Activated naive CD4-positive, alpha-beta T cell treated with anti-CD3 and anti-CD28 coated beads, Interleukin-2, amount 50 U/mL, for 72 hours (primary cell): ENCODE results near the gene IZUMO1R. TPM values are rescaled to one million over a fixed set of nuclear protein-coding genes. Genes with fewer than 3 reads are reported as not detected.
"Not testable (repeated sequence)": the region's sequence is repeated elsewhere in the genome, so short reads cannot be mapped to it uniquely, and the experiment has no call there.

Experiments used
- ATAC-seq, 2 donors: fragments of 150-1000 bp; cut with Tn5 transposase; 2 replicates each; pipeline ENCODE4 v1.10.0; 2021; ENCODE audit warnings: mild to moderate bottlenecking in 2 of 2, moderate library complexity in 2 of 2
- DNase-seq, 2 donors: peaks; one replicate each; pipeline ENCODE4 v3.0.0; 2021 to 2022; ENCODE audit warnings: low spot score in 2 of 2
- H3K27ac Mint-ChIP-seq, 2 donors: one replicate each; pipeline ENCODE4 v1.8.0; 2022; ENCODE audit warnings: mild to moderate bottlenecking in 2 of 2, mixed read lengths in 2 of 2
- H3K36me3 Mint-ChIP-seq, 2 donors: one replicate each; pipeline ENCODE4 v1.8.0; 2022; ENCODE audit warnings: mixed read lengths in 2 of 2
- H3K9me3 Mint-ChIP-seq, 2 donors: one replicate each; pipeline ENCODE4 v1.8.0; 2022; ENCODE audit warnings: mixed read lengths in 2 of 2
- total RNA-seq, 2 donors: library from RNA; stranded (reverse); gene quantifications; one replicate each; pipeline ENCODE4 v1.2.3, GENCODE V29; 2022

IZUMO1R gene
- not detected for total RNA-seq

- no peaks in the 10 kb centered on the region for H3K9me3 Mint-ChIP-seq
- no peak for ATAC-seq
- peak within 1 kb of the TSS in 1 of 2 donors; percentile 22 for H3K27ac Mint-ChIP-seq
- H3K36me3 Mint-ChIP-seq: no peaks in the 10 kb centered on the region
- no peak for DNase-seq
Measured at GRCh38 chr11:94303966-94304958, at the start of gene IZUMO1R. Gene IZUMO1R, plus strand, starts transcription at chr11:94304580. Its CDS starts 1,057 bp downstream, at chr11:94305637.

DNA sequence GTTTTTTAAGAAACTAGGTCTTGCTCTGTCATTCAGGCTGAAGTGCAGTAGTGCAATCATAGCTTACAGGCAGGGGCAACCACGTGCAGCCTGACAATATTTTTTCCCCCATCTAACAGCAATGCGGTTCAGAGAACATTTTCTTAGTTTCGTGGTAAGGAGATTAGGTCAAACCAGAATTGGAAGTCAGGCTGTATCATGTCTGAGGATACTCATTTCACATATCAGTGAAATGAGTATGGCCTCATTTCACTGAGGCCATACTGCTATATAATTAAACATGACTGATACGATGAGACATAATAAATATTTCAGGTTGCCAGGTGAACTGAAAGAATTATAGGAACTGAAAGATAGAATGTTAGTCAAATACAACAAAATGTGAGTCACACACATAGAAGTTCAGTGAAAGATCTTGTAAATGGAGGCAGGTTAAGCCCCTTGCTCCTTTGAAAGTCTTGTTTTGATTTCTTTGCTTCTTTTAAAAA, 32.5 kb upstream of the IZUMO1R start:
- Mint-ChIP-seq H3K36me3 (peaks cover 0 to 10% of the 10 kb centered on the region in 2 donors), H3K9me3 (peaks cover 14 to 27% of the 10 kb centered on the region in 2 donors), H3K27ac (no peak overlapping the region)
- no peak for DNase-seq
- peak; percentile 47 to 94 for ATAC-seq

DNA sequence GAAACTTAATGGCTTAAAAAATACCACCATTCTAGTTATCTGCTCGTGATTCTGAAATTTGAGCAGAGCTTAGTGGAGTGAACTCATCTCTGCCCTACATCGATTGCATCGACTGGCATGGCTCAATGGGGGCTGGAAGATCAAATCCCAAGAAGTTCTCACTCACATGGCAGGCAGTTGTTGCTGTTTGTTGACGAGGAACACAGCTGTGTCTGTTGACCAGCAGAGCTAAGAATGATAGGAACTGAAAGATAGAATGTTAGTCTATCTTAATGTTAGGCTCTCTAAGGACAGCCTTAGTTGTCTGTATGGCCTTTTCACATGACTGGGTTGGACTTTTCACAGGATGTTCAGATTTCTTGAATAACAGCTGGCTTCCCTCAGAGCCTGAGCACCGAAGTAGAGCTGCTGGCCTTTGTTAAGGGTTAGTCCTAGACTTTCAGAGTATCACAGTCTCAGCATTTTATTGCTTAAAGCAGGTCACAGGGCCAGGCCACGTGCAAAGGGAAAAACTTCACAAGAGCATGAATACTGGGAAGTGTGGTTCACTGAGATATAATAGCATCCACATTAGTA, 31.6 kb upstream of the IZUMO1R start:
- DNase-seq: no peak
- peaks cover 6 to 20% of the 10 kb centered on the region in 2 donors for H3K9me3 Mint-ChIP-seq

DNA sequence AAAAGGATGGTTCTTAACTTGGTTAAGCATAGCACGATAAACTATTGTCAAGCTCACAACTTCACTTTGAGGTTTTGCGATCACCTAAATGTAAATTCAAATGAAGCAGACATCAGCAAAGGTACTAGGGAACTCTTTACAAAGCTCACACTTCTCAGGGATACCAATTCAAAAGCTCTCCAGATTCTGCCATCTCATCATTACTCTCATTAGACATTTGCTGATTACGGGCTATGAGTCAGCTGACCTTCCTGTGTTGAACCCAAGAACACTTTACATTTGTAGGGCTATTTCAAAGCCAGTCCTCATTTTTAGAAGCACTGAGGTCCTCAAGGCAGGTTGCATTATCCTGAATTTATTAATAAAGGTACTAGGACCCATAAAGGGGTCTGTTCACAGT, 28.4 kb upstream of the IZUMO1R start:
- DNase-seq (no peak), ATAC-seq (no peak)
- H3K9me3 Mint-ChIP-seq: no peaks in the 10 kb centered on the region
- H3K36me3 Mint-ChIP-seq: no peaks in the 10 kb centered on the region
- no peak overlapping the region for H3K27ac Mint-ChIP-seq

More for the DNA sequence above, 31.6 kb upstream of the IZUMO1R start:
- Mint-ChIP-seq H3K27ac (no peak overlapping the region), H3K36me3 (peaks cover 0 to 2% of the 10 kb centered on the region in 2 donors)
- no peak for ATAC-seq

GRCh38 chr11:94276943-94277342, 27.4 kb upstream of the IZUMO1R start:
- DNase-seq (no peak), ATAC-seq (no peak)
- Mint-ChIP-seq H3K36me3 (no peaks in the 10 kb centered on the region), H3K27ac (no peak overlapping the region), H3K9me3 (no peaks in the 10 kb centered on the region)

DNA sequence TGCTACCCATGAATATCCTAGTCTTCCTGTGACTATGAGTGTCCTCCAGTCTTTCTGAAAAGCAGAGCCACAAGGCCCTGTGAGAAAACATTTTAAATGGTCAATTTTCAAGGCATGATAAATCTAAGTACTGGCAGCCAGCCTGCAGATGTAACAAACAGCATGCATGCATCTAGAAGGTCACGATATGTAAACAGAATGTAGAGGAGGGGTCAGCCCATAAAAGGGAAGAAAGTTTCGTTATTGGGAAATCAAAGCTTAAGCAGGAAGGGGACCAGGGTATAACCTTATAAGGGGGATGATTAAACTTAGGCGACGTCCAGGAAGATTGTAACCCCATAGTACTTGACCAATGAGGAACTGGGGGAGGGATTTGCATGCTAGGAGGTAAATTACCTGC, 26.2 kb upstream of the IZUMO1R start:
- DNase-seq: not testable (repeated sequence)

GRCh38 chr11:94279996-94280395, 24.4 kb upstream of the IZUMO1R start:
- Mint-ChIP-seq H3K27ac (no peak overlapping the region), H3K9me3 (no peaks in the 10 kb centered on the region), H3K36me3 (no peaks in the 10 kb centered on the region)
- DNase-seq (no peak), ATAC-seq (no peak)

More for the DNA sequence above, 26.2 kb upstream of the IZUMO1R start:
- not testable (repeated sequence) for H3K36me3 Mint-ChIP-seq, H3K27ac Mint-ChIP-seq, ATAC-seq, H3K9me3 Mint-ChIP-seq

- ATAC-seq: no peak
- Mint-ChIP-seq H3K27ac (no peak overlapping the region), H3K36me3 (peaks cover 0 to 2% of the 10 kb centered on the region in 2 donors)
Measured at GRCh38 chr11:94281324-94281723, 23.1 kb upstream of the IZUMO1R start.

GRCh38 chr11:94283678-94284077, 20.7 kb upstream of the IZUMO1R start:
- Mint-ChIP-seq H3K36me3 (peaks cover 0 to 4% of the 10 kb centered on the region in 2 donors), H3K9me3 (no peaks in the 10 kb centered on the region), H3K27ac (no peak overlapping the region)
- ATAC-seq (no peak), DNase-seq (no peak)

More at GRCh38 chr11:94281324-94281723, 23.1 kb upstream of the IZUMO1R start:
- no peaks in the 10 kb centered on the region for H3K9me3 Mint-ChIP-seq
- DNase-seq: no peak

DNA sequence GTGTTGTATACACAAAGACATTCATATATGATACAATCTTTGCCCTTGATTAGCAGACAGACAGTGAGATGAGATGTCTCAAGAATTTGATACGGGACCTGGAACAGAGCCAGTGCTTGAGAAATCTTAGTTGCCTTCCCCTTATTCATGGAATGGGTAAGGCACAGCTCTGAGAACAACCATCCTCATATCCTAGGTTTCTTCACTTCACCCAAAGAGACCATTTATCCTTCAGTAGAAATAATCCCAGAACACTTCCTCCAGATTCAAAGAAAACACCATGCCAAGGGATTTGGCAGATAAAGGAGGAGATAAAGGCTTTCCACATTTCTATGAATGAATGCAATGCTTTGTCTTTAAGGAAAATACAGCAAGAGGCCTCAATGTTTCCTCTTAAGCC, 8.8 kb upstream of the IZUMO1R start:
- DNase-seq: no peak
- Mint-ChIP-seq H3K9me3 (peaks cover 3 to 5% of the 10 kb centered on the region in 2 donors), H3K27ac (no peak overlapping the region), H3K36me3 (no peaks in the 10 kb centered on the region)
- no peak for ATAC-seq

DNA sequence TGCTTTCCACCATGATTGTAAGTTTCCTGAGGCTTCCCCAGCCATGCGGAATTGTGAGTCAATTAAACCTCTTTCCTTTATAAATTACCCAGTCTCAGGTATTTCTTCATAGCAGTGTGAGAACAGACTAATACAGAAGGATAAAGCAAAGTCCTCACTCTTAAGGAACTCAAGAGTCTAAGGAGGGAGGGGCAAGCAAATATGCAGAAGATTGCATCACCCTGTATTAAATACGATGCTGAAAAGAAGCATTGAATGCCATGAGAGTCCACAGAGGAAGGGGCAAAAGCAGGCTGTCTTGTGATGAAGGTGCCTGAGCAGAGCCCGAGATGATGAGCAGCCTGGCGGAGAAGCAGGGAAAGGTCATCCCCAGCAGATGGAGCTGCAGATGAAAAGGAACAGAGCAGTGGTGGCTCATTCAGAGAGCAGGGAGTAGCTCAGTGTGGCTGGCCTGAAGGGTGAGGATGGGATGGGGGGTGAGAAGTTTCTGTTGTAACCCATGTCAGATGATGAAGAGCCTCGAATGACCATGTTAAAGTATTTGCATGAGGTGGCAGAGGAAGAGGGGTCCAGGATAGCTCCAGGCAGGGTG, 6.3 kb upstream of the IZUMO1R start:
- DNase-seq (no peak), ATAC-seq (no peak)
- no peaks in the 10 kb centered on the region for H3K9me3 Mint-ChIP-seq
- no peak overlapping the region for H3K27ac Mint-ChIP-seq
- H3K36me3 Mint-ChIP-seq: no peaks in the 10 kb centered on the region

DNA sequence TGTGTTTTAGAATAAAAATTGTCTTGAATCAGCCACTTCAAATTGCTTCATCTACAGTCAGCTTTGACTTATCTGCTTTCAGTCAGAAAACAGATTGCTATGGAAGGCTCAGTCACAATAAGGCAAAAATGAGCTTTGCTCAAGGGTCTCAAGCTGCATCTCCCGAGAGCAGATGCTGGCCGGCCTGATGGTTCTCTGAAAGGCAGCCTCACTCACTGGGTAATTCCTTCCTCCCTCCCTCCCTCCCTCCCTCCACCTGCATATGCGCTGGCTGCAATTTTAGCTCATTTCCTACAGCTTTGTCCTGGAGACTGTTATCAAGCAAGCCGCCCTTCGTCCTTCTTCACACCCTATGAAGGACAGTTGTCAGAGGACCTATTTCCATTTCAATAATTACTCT, 1.6 kb upstream of the IZUMO1R start:
- H3K36me3 Mint-ChIP-seq: no peaks in the 10 kb centered on the region
- no peak overlapping the region for H3K27ac Mint-ChIP-seq
- no peaks in the 10 kb centered on the region for H3K9me3 Mint-ChIP-seq
- DNase-seq: no peak
- ATAC-seq: no peak

- DNase-seq: no peak
- Mint-ChIP-seq H3K27ac (peak overlapping the region in 1 of 2 donors; percentile 22), H3K36me3 (no peaks in the 10 kb centered on the region), H3K9me3 (no peaks in the 10 kb centered on the region)
- ATAC-seq: no peak
Measured at GRCh38 chr11:94305146-94305545, 766 bp downstream of the IZUMO1R start.

DNA sequence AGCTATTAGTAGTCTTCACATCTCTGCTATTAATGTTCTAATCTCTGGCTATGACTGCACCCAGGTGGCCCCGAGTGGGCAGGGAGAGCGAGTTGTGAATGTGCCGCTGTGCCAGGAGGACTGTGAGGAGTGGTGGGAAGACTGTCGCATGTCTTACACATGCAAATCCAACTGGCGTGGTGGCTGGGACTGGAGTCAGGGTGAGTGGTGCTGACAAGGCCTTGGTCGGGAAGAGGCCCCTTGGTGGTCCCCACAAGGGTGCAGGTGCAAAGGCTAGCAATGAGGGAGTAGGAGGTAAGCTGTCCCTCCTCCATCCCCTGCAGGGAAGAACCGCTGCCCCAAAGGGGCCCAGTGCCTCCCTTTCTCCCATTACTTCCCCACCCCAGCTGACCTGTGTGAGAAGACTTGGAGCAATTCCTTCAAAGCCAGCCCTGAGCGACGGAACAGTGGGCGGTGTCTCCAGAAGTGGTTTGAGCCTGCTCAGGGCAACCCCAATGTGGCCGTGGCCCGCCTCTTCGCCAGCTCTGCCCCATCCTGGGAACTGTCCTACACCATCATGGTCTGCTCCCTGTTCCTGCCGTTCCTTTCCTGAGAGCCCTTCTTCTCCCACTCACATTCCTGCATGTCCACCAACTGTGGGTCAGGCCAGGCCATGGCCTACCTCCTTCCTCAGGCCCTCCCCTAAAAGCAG, 2.9 kb downstream of the IZUMO1R start:
- no peak for ATAC-seq
- no peak for DNase-seq
- H3K36me3 Mint-ChIP-seq: no peaks in the 10 kb centered on the region
- H3K27ac Mint-ChIP-seq: no peak overlapping the region
- H3K9me3 Mint-ChIP-seq: no peaks in the 10 kb centered on the region

DNA sequence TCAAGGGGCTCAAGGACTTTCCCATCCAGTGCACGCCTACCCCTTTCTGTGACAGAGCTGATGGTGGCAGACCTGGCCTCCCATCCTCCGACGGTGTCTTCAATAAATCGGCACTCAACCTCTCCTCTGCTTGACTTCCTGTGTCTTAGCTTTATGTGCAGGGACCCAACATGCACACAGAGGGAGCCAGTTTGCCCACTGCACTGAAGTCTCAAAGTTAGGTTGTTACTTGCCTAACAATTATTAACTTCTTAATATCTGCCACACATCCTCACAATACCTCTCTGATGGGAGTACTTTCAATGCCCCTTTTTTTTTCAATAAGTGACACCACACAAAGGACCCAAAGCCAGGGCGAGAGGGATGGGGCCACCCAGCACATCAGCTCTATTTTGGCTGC, 3.6 kb downstream of the IZUMO1R start:
- ATAC-seq (no peak), DNase-seq (no peak)
- no peaks in the 10 kb centered on the region for H3K36me3 Mint-ChIP-seq
- H3K9me3 Mint-ChIP-seq: no peaks in the 10 kb centered on the region
- no peak overlapping the region for H3K27ac Mint-ChIP-seq

- ATAC-seq: no peak
- Mint-ChIP-seq H3K9me3 (no peaks in the 10 kb centered on the region), H3K36me3 (no peaks in the 10 kb centered on the region), H3K27ac (no peak overlapping the region)
- no peak for DNase-seq
Measured at GRCh38 chr11:94309757-94310156, 5.4 kb downstream of the IZUMO1R start.
